Adrenal gland (tissue), 5 donors: Measurements from ENCODE around the gene COL25A1.

Experiments
- CTCF ChIP-seq, 6 experiments: fragments of 450-650 bp in 4 of 6; fragments of 200-600 bp in 2 of 6; sonication (generic) in 1 of 6; IDR thresholded peaks; 1 replicate in 5 of 6; 2 replicates in 1 of 6; pipeline versions ENCODE4 v1.5.1 to v1.8.0; 2016 to 2021; ENCODE audit warnings: antibody characterized with exemption in 6 of 6, mild to moderate bottlenecking in 2 of 6, moderate library complexity in 1 of 6
- POLR2A ChIP-seq, 2 donors: fragments of 450-650 bp; IDR thresholded peaks; one replicate each; pipeline ENCODE4 v1.6.1; 2017; ENCODE audit warnings: antibody characterized with exemption in 2 of 2, mild to moderate bottlenecking in 2 of 2, moderate library complexity in 1 of 2
- donor health status: DM: no; HTN: no; CAD: no.

DNA sequence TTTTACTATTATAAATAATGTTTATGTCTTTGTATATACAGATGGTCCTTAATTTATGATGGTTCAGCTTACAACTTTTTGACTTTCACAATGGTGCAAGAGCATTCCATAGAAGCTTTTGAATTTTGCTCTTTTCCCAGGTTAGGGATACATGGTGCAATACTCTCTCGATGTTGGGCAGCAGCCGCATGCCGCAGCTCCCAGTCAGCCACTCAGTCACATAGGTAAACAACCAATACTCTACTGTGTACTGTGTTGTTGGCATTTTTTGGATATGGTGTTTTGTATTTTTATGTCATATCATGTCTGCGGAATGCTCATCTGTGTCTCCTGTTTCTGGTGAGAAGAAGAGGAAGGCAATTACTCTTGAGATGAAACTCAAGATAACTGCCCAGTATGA is 281.6 kb downstream of the COL25A1 start:
- TF ChIP-seq CTCF (IDR thresholded peaks at IDR 0.05): no peak
- TF ChIP-seq POLR2A (IDR thresholded peaks at IDR 0.05): no peak
